GM23338 (cell line): ENCODE data around the gene SORBS1. TPM values are rescaled to one million over a fixed set of nuclear protein-coding genes. Genes with fewer than 3 reads are reported as not detected.

Experiments
- ATAC-seq: fragments of 200-7000 bp; cut with Tn5 transposase; 3 replicates; pipeline ENCODE4 v1.9.1; 2020
- DNase-seq: peaks from one replicate; pipeline ENCODE4 v3.0.0-alpha.2; 2015; ENCODE audit warnings: low spot score
- H2AFZ ChIP-seq: fragments of 200-600 bp; sonication (generic); 2 replicates; pipeline ENCODE4 v1.8.0; 2016; ENCODE audit warnings: antibody characterized with exemption, mild to moderate bottlenecking, moderate library complexity
- H3F3A ChIP-seq: fragments of 200-600 bp; sonication (generic); replicated peaks from 2 replicates; pipeline ENCODE4 v1.8.0; 2017; ENCODE audit warnings: antibody characterized with exemption, mixed run types, low read depth
- H3K27ac ChIP-seq: fragments of 200-600 bp; sonication (generic); 2 replicates; pipeline ENCODE4 v1.6.1; 2016; ENCODE audit warnings: low read depth
- H3K27me3 ChIP-seq: fragments of 200-600 bp; sonication (generic); 2 replicates; pipeline ENCODE4 v1.8.0; 2016; ENCODE audit warnings: mild to moderate bottlenecking, mixed run types, moderate library complexity; ENCODE audit not compliant: insufficient read depth
- H3K36me3 ChIP-seq: fragments of 200-600 bp; sonication (generic); 2 replicates; pipeline ENCODE4 v1.8.0; 2016; ENCODE audit warnings: mild to moderate bottlenecking; ENCODE audit not compliant: insufficient read depth
- H3K4me1 ChIP-seq: fragments of 200-600 bp; sonication (generic); 2 replicates; pipeline ENCODE4 v1.8.0; 2016; ENCODE audit warnings: mild to moderate bottlenecking, moderate library complexity; ENCODE audit not compliant: insufficient read depth
- H3K4me2 ChIP-seq: fragments of 200-600 bp; sonication (generic); 2 replicates; pipeline ENCODE4 v1.7.1; 2017; ENCODE audit warnings: mixed run types
- H3K4me3 ChIP-seq: fragments of 200-600 bp; sonication (generic); 2 replicates; pipeline ENCODE4 v1.6.1; 2016; ENCODE audit warnings: mixed run types
- H3K79me2 ChIP-seq: fragments of 200-600 bp; sonication (generic); replicated peaks from 2 replicates; pipeline ENCODE4 v1.8.0; 2017; ENCODE audit warnings: mild to moderate bottlenecking; ENCODE audit not compliant: insufficient read depth
- H3K9me2 ChIP-seq: fragments of 200-600 bp; sonication (generic); 2 replicates; pipeline ENCODE4 v1.8.0; 2017; ENCODE audit not compliant: insufficient read depth
- H4K20me1 ChIP-seq: fragments of 200-600 bp; sonication (generic); replicated peaks from 2 replicates; pipeline ENCODE4 v1.8.0; 2017; ENCODE audit warnings: mild to moderate bottlenecking; ENCODE audit not compliant: insufficient read depth
- H3K27ac Mint-ChIP-seq: 2 replicates; pipeline ENCODE4 v1.8.0; 2020; ENCODE audit warnings: inconsistent platforms, mild to moderate bottlenecking, moderate library complexity, mixed read lengths
- H3K27me3 Mint-ChIP-seq: 3 replicates; pipeline ENCODE4 v1.8.0; 2022; ENCODE audit warnings: low read depth, mild to moderate bottlenecking, moderate library complexity, mixed read lengths, inconsistent platforms; ENCODE audit not compliant: insufficient read depth, poor library complexity
- H3K36me3 Mint-ChIP-seq: 3 replicates; pipeline ENCODE4 v1.8.0; 2021; ENCODE audit warnings: low read depth, mild to moderate bottlenecking, inconsistent platforms, moderate library complexity, mixed read lengths
- H3K4me1 Mint-ChIP-seq: 3 replicates; pipeline ENCODE4 v1.8.0; 2020; ENCODE audit warnings: mild to moderate bottlenecking, inconsistent platforms, mixed read lengths
- H3K4me3 Mint-ChIP-seq: 3 replicates; pipeline ENCODE4 v1.8.0; 2021; ENCODE audit warnings: moderate library complexity, mild to moderate bottlenecking, inconsistent platforms, mixed read lengths
- H3K9me3 Mint-ChIP-seq: 3 replicates; pipeline ENCODE4 v1.8.0; 2020; ENCODE audit warnings: moderate library complexity, mild to moderate bottlenecking, inconsistent platforms, mixed read lengths
- CTCF ChIP-seq, 2 experiments: fragments of 200-600 bp in 1 of 2; sonication (generic) in 1 of 2; conservative IDR thresholded peaks; 2 replicates each; pipeline versions ENCODE4 v1.5.1 to v1.6.1; 2016 to 2017; ENCODE audit warnings: antibody characterized with exemption in 2 of 2, low read depth in 2 of 2, mild to moderate bottlenecking in 2 of 2, moderate library complexity in 1 of 2
- ETS1 ChIP-seq: IDR thresholded peaks from 2 replicates; pipeline ENCODE4 v1.6.1; 2016; ENCODE audit warnings: antibody characterized with exemption
- EZH2 ChIP-seq: fragments of 200-600 bp; sonication (generic); IDR thresholded peaks from one replicate; pipeline ENCODE4 v1.8.0; 2017; ENCODE audit warnings: antibody characterized with exemption, mild to moderate bottlenecking, low read depth; ENCODE audit not compliant: unreplicated experiment
- EZH2phosphoT487 ChIP-seq: fragments of 200-600 bp; sonication (generic); IDR thresholded peaks from one replicate; pipeline ENCODE4 v1.8.1; 2018; ENCODE audit warnings: antibody characterized with exemption; ENCODE audit not compliant: unreplicated experiment
- JUNB ChIP-seq: IDR thresholded peaks from one replicate; pipeline ENCODE4 v1.6.1; 2016; ENCODE audit warnings: antibody characterized with exemption; ENCODE audit not compliant: unreplicated experiment
- POLR2AphosphoS5 ChIP-seq: IDR thresholded peaks from 2 replicates; pipeline ENCODE4 v1.6.1; 2016; ENCODE audit warnings: antibody characterized with exemption, low read depth
- STAT1 ChIP-seq: IDR thresholded peaks from one replicate; pipeline ENCODE4 v1.6.1; 2016; ENCODE audit warnings: antibody characterized with exemption; ENCODE audit not compliant: unreplicated experiment
- polyA plus RNA-seq: library from polyadenylated mRNA; unstranded; fragments of >200 nt; fragmentation: Nextera tagmentation; extraction: Ambion mirVana; gene quantifications from 2 replicates; pipeline ENCODE4 v1.2.1, GENCODE V29; 2016
- total RNA-seq: library from RNA; depleted of rRNA; stranded (reverse); fragments of >200 nt; shearing (Covaris generic); gene quantifications from 2 replicates; pipeline ENCODE4 v1.2.3, GENCODE V29; 2014

SORBS1 gene
- total and polyA plus RNA-seq, 2 experiments from 2014 or later = 47.7 to 51.5 TPM

GRCh38 chr10:95540514-95541052 lies 20.6 kb downstream of the SORBS1 start:
- no peak for TF ChIP-seq STAT1
- TF ChIP-seq CTCF (conservative IDR thresholded peaks at IDR 0.05; ENCODE audit: low read depth in 2 of 2) = no peak
- TF ChIP-seq POLR2AphosphoS5 = no peak
- no peak for TF ChIP-seq JUNB
- no peak for TF ChIP-seq EZH2
- no peak for TF ChIP-seq ETS1
- no peak for TF ChIP-seq EZH2phosphoT487
- no peak overlapping the region for H3K27ac ChIP-seq
- no peaks in the 10 kb centered on the region for H3K36me3 ChIP-seq
- no peak for ATAC-seq
- H4K20me1 ChIP-seq = peaks cover 20% of the 10 kb centered on the region
- H3K9me3 Mint-ChIP-seq = no peaks in the 10 kb centered on the region
- peaks cover 41% of the 10 kb centered on the region for H3K4me1 Mint-ChIP-seq
- no peak overlapping the region for H3K4me3 Mint-ChIP-seq
- 0 out of 2 replicates have a peak, but pooled peaks cover 8% of the 10 kb centered on the region for H3K9me2 ChIP-seq
- peaks cover 91% of the 10 kb centered on the region for H3K79me2 ChIP-seq
- 0 out of 2 replicates have a peak, but pooled peaks cover 4% of the 10 kb centered on the region for H3F3A ChIP-seq
- DNase-seq = no peak
- H2AFZ ChIP-seq = no peak overlapping the region
- no peaks in the 10 kb centered on the region for H3K27me3 ChIP-seq
- peaks cover 49% of the 10 kb centered on the region for H3K4me1 ChIP-seq
- no peak overlapping the region for H3K4me3 ChIP-seq
- H3K4me2 ChIP-seq = peak overlapping the region; percentile 23; the same call in 1 of the 2 replicates
- H3K27me3 Mint-ChIP-seq = peaks cover 3% of the 10 kb centered on the region
- no peak overlapping the region for H3K27ac Mint-ChIP-seq
- no peaks in the 10 kb centered on the region; the same call in 2 of the 3 replicates for H3K36me3 Mint-ChIP-seq

GRCh38 chr10:95539560-95540284 lies 21.4 kb downstream of the SORBS1 start:
- no peak overlapping the region for H2AFZ ChIP-seq
- H3K79me2 ChIP-seq = peaks cover 91% of the 10 kb centered on the region
- 0 out of 2 replicates have a peak, but pooled peaks cover 4% of the 10 kb centered on the region for H3F3A ChIP-seq
- H3K27me3 ChIP-seq = no peaks in the 10 kb centered on the region
- TF ChIP-seq CTCF (conservative IDR thresholded peaks at IDR 0.05; ENCODE audit: low read depth in 2 of 2) (no peak), POLR2AphosphoS5 (no peak)
- Mint-ChIP-seq H3K4me3 (no peak overlapping the region), H3K27ac (no peak overlapping the region), H3K36me3 (no peaks in the 10 kb centered on the region; the same call in 2 of the 3 replicates), H3K9me3 (no peaks in the 10 kb centered on the region), H3K4me1 (peaks cover 36% of the 10 kb centered on the region), H3K27me3 (peaks cover 3% of the 10 kb centered on the region)
- H3K4me1 ChIP-seq = peaks cover 46% of the 10 kb centered on the region
- H4K20me1 ChIP-seq = peaks cover 20% of the 10 kb centered on the region
- H3K36me3 ChIP-seq = no peaks in the 10 kb centered on the region
- H3K4me2 ChIP-seq = no peak overlapping the region; the same call in 1 of the 2 replicates
- DNase-seq (no peak), ATAC-seq (no peak; the same call in 1 of the 3 replicates)
- 0 out of 2 replicates have a peak, but pooled peaks cover 8% of the 10 kb centered on the region for H3K9me2 ChIP-seq
- H3K4me3 ChIP-seq = no peak overlapping the region
- H3K27ac ChIP-seq = no peak overlapping the region
